BE2C (cell line): ENCODE measurements around the gene HAVCR2.
A peak's percentile ranks its signal among the peaks of the same experiment; 100 is the strongest.

Experiments used
- DNase-seq: peaks from one replicate; pipeline ENCODE4 v3.0.0-alpha.2; 2020
- H3K27me3 ChIP-seq: fragments of 250-450 bp; sonication (Bioruptor Pico); 2 replicates; pipeline ENCODE4 v1.5.1; 2020; ENCODE audit warnings: mild to moderate bottlenecking
- H3K36me3 ChIP-seq: fragments of 250-450 bp; sonication (Bioruptor Pico); 2 replicates; pipeline ENCODE4 v1.5.1; 2020; ENCODE audit warnings: mild to moderate bottlenecking
- H3K4me1 ChIP-seq: fragments of 250-450 bp; sonication (Bioruptor Pico); 2 replicates; pipeline ENCODE4 v1.5.1; 2020
- H3K4me3 ChIP-seq: 2 replicates; pipeline ENCODE4 v1.5.1; 2011; ENCODE audit warnings: low read depth, low read length
- H3K9me3 ChIP-seq: fragments of 250-450 bp; sonication (Bioruptor Pico); 2 replicates; pipeline ENCODE4 v1.5.1; 2020
- TF ChIP-seq, protein P1 (sequence below): IDR thresholded peaks from 2 replicates; pipeline ENCODE4 v1.5.1; 2012; ENCODE audit warnings: mild to moderate bottlenecking, low read depth, low read length

HAVCR2 gene

DNA sequence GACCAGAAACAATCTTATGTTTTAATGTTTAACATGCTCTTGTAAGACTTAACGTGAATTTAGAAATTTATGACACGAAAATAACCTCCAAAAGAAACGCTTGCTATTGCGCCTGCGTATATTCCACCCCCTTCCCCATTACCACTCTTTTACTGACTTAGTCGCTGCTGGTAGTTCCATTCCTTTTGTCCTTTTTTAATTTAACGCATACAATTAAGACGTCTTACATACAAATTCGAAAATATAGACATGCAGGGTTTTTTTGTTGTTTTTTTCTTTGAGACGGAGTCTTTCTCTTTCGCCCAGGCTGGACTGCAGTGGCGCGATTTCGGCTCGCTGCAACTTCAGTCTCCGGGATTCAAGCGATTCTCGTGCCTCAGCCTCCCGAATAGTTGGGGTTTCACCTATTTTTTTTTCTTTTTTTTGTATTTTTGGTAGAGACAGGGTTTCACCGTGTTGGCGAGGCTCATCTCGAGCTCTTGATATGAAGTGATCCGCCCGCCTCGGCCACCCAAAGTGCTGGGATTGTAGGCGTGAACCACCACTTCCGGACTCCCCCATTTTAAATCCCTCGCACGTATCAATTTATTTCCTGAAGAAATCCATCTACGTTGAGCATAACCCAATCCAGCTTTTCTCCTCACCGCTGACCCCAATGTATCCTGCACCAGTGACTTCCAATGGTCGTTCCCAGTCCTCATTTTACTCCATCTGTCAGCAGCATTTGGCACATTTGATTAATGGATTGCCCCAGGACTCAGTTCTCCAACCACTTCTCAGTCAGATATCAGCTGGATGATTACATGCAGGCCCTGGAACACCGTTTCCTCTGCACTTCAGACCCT, 34.5 kb upstream of the HAVCR2 start:
- Histone ChIP-seq H3K4me1 (peaks cover 5% of the 10 kb centered on the region; the same call in 1 of the 2 replicates), H3K36me3 (no peaks in the 10 kb centered on the region; the same call in 1 of the 2 replicates), H3K9me3 (no peaks in the 10 kb centered on the region), H3K4me3 (peak overlapping the region; percentile 97), H3K27me3 (no peaks in the 10 kb centered on the region)
- TF ChIP-seq, protein P1, sequence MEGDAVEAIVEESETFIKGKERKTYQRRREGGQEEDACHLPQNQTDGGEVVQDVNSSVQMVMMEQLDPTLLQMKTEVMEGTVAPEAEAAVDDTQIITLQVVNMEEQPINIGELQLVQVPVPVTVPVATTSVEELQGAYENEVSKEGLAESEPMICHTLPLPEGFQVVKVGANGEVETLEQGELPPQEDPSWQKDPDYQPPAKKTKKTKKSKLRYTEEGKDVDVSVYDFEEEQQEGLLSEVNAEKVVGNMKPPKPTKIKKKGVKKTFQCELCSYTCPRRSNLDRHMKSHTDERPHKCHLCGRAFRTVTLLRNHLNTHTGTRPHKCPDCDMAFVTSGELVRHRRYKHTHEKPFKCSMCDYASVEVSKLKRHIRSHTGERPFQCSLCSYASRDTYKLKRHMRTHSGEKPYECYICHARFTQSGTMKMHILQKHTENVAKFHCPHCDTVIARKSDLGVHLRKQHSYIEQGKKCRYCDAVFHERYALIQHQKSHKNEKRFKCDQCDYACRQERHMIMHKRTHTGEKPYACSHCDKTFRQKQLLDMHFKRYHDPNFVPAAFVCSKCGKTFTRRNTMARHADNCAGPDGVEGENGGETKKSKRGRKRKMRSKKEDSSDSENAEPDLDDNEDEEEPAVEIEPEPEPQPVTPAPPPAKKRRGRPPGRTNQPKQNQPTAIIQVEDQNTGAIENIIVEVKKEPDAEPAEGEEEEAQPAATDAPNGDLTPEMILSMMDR: no peak
- peak; percentile 33 for DNase-seq

DNA sequence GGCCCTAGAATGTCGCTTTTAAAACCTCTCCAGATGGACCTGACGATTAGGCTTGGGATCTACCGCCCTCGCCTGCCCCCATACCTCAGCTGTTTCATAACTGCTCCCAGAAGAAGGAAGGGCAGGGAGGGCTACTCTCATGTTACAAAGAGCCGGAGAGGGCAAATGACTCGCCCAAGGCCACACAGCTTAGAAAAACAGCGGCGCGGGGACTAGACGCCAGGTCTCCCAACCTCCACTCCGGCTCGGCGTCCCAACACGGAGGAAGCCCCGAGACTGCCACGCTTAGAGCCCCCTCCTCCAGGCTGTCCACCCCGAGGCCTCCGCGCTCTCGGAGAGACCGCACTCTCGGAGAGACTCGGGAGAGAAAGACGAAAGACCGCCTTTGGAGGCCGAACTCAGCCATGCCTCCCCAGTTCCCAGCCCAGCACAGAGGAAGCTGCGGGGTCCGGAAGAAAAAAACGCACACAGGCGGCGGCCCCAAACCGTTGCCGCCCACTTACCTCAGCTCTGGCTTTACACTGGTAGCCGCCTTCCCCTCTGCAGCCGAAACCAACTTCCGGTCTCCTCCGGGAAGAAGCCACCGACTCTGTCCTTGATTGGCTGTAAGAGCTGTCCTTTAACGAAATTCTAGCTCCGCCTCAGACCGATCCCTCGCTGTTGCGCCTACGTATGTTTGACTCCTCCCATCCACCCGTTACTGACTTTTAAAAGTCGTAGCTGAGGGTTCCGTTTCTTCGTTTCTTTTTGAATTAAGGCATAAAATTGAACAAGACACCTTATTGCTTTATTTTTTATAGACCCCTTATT, 33.7 kb upstream of the HAVCR2 start, which contains the start of gene MED7:
Gene MED7, minus strand, starts transcription at position 549 of the 810 bp plus-strand sequence. CDS start 3,434 bp downstream, outside the sequence.
- no peaks in the 10 kb centered on the region for H3K9me3 ChIP-seq
- peaks cover 2% of the 10 kb centered on the region; the same call in 1 of the 2 replicates for H3K36me3 ChIP-seq
- H3K4me3 ChIP-seq: peak within 1 kb of the TSS; percentile 97
- H3K27me3 ChIP-seq: no peaks in the 10 kb centered on the region
- DNase-seq: peak; percentile 94
- H3K4me1 ChIP-seq: peaks cover 5% of the 10 kb centered on the region; the same call in 1 of the 2 replicates
- TF ChIP-seq, protein P1: no peak

DNA sequence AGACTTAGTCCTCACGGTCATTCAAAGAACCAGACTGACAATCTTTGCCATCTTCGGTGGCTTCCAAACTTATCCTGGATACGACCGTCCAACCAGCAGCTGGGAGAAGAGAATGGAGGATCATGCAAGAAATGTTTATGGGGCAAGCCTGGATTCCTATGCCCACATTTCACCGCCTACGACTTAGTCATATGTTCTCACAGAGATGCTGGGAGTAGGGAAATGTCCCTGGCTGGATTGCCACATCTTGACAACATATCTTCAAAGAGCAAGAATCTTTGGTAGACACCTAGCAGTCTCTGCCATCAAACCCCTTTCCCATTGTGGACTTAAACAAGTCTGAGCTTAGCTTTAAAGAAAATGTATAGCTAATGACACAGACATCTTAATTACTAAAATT, 28.8 kb upstream of the HAVCR2 start:
- Histone ChIP-seq H3K36me3 (peaks cover 3% of the 10 kb centered on the region; the same call in 1 of the 2 replicates), H3K27me3 (no peaks in the 10 kb centered on the region; the same call in 1 of the 2 replicates), H3K4me3 (no peak overlapping the region), H3K9me3 (no peaks in the 10 kb centered on the region), H3K4me1 (no peaks in the 10 kb centered on the region)
- DNase-seq: no peak
- TF ChIP-seq, protein P1: no peak

DNA sequence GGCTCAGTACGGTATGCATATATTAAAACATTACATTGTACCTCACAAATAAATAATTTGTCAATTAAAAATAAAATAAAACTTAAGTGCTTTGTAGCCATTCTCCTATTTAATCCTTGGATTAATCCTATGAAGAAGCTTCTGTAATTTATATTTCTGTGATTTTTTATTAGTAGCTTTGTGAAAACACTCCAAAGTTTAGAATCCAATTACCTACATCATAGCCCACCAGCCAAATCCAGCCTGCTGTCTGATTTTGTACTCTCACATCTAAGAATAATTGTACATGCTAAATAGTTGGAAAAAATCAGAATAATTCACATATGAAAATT, 23.4 kb upstream of the HAVCR2 start:
- TF ChIP-seq, protein P1: no peak
- Histone ChIP-seq H3K9me3 (no peaks in the 10 kb centered on the region), H3K4me1 (no peaks in the 10 kb centered on the region), H3K27me3 (no peaks in the 10 kb centered on the region; the same call in 1 of the 2 replicates), H3K36me3 (no peaks in the 10 kb centered on the region), H3K4me3 (no peak overlapping the region)
- DNase-seq: no peak

DNA sequence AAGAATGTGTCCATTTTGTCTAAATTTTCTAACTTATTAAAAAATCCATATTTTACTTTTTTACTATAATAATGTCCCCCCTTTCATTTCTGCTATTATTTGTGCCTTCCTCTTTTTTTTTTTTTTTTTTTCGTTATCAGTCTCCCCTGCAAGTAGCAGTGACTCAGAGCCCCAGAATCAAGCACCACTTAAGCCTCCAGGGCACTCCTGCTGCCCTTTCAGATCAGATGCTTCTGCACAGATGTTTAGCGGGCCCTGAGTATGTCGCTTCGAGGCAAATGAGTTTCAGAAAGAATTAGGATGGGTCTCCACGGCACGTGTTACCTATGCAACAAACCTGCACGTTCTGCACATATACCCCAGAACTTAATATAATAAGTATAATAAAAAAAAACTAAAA, 22.1 kb upstream of the HAVCR2 start:
- no peaks in the 10 kb centered on the region for H3K4me1 ChIP-seq
- H3K36me3 ChIP-seq: no peaks in the 10 kb centered on the region
- TF ChIP-seq, protein P1: no peak
- H3K4me3 ChIP-seq: no peak overlapping the region
- no peaks in the 10 kb centered on the region; the same call in 1 of the 2 replicates for H3K27me3 ChIP-seq
- peak; percentile 48 for DNase-seq
- no peaks in the 10 kb centered on the region for H3K9me3 ChIP-seq

DNA sequence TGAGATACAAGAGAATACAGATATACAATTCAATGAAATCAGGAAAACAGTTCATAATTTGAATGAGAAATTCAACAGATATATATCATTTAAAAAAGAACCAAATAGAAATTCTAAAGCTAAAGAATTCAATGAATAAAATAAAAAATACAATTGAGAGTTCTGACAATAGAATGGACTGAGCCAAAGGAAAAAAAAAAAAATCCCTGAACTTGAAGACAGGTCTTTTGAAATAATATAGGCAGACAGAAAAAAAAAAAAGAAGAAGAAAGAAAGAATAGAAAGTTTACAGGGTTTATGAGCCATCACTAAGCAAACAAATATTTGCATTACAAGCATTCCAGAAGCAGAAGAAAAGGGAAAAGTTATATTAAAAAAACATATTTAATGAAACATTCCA, 12.9 kb upstream of the HAVCR2 start:
- no peak for DNase-seq
- TF ChIP-seq, protein P1: no peak
- H3K9me3 ChIP-seq: peaks cover 3% of the 10 kb centered on the region; the same call in 1 of the 2 replicates
- no peaks in the 10 kb centered on the region for H3K4me1 ChIP-seq
- no peak overlapping the region for H3K4me3 ChIP-seq
- no peaks in the 10 kb centered on the region for H3K36me3 ChIP-seq
- no peaks in the 10 kb centered on the region for H3K27me3 ChIP-seq
